HG02943 (cell line): Measurements from ENCODE around the gene CD163L1.
"Not testable (repeated sequence)": the region's sequence is repeated elsewhere in the genome, so short reads cannot be mapped to it uniquely, and the experiment has no call there.

Experiments used
- ATAC-seq: cut with Tn5 transposase; IDR thresholded peaks from one replicate; pipeline ENCODE4 v1.9.1; 2021; ENCODE audit warnings: mild to moderate bottlenecking, low read depth, moderate library complexity; ENCODE audit not compliant: unreplicated experiment

CD163L1 gene

GRCh38 chr12:7444076-7444475, at the start of gene CD163L1:
CD163L1 (minus strand) TSS chr12:7444153; CDS start chr12:7444127, 26 bp downstream.
- no peak for ATAC-seq

GRCh38 chr12:7493006-7493405, 49.1 kb upstream of the CD163L1 start:
- no peak for ATAC-seq

GRCh38 chr12:7486512-7486911, 42.6 kb upstream of the CD163L1 start:
- ATAC-seq = no peak

- ATAC-seq = no peak
These were observed 41.1 kb upstream of the CD163L1 start for GRCh38 chr12:7485095-7485494.

- no peak for ATAC-seq
These were observed 39.4 kb upstream of the CD163L1 start for GRCh38 chr12:7483343-7483742.

GRCh38 chr12:7479771-7480170, 35.8 kb upstream of the CD163L1 start:
- ATAC-seq = no peak

GRCh38 chr12:7472060-7472459, 28.1 kb upstream of the CD163L1 start:
- ATAC-seq = no peak

- no peak for ATAC-seq
These were observed 16.7 kb upstream of the CD163L1 start for GRCh38 chr12:7460375-7461259.

GRCh38 chr12:7459973-7460372, 16.0 kb upstream of the CD163L1 start:
- no peak for ATAC-seq

GRCh38 chr12:7451756-7452155, 7.8 kb upstream of the CD163L1 start:
- ATAC-seq = no peak

- ATAC-seq = no peak
These were observed 6.7 kb upstream of the CD163L1 start for GRCh38 chr12:7450667-7451066.

GRCh38 chr12:7448099-7448498, 4.1 kb upstream of the CD163L1 start:
- no peak for ATAC-seq

GRCh38 chr12:7444537-7444936, 584 bp upstream of the CD163L1 start:
- ATAC-seq = no peak

- no peak for ATAC-seq
These were observed 2.7 kb downstream of the CD163L1 start for GRCh38 chr12:7441216-7441615.

GRCh38 chr12:7439579-7440505, 4.1 kb downstream of the CD163L1 start:
- no peak for ATAC-seq

- not testable (repeated sequence) for ATAC-seq
These were observed 5.5 kb downstream of the CD163L1 start for GRCh38 chr12:7438291-7438995.

GRCh38 chr12:7437494-7437893, 6.5 kb downstream of the CD163L1 start:
- not testable (repeated sequence) for ATAC-seq

GRCh38 chr12:7434670-7435069, 9.3 kb downstream of the CD163L1 start:
- no peak for ATAC-seq

- no peak for ATAC-seq
These were observed 10.6 kb downstream of the CD163L1 start for GRCh38 chr12:7433276-7433822.

- no peak for ATAC-seq
These were observed 11.8 kb downstream of the CD163L1 start for GRCh38 chr12:7431993-7432685.
